ENCODE measurements around the gene DUSP8. TPM values are rescaled to one million over a fixed set of nuclear protein-coding genes. Genes with fewer than 3 reads are reported as not detected.

DUSP8 gene
- total RNA-seq, 2 experiments from 2014 or later = 83.9 to 91.2 TPM

DNA sequence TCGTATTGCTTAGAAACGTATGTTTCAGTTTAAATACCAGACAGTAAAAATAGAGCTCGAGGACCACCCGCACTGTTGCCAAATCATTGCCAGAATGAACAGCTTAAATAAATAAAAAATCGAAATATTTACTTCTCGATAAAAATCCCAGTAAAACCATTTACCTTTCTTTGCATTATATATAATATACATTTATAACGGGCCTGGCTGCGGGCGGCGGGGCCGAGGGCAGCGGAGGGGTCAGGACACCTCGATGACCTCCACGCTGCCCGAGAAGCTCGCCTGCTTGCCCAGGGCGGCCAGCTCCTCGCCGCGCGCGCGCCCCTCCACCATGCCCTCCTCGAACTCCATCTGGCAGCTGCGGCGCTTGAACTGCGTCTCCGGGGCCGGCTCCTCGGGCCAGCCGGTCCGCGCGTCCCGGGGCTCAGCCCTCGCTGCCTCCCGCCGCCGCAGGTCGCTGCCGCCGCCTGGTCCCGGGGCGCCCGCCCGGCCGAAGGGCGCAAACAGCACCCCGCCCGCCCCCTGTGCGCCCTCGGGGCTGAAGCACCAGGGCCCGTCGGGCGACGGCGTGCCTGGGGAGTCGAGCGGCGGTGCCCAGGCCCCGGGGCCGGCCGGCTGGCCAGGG lies 15.7 kb downstream of the DUSP8 start:
- H3K4me3 ChIP-seq (ENCODE audit: low read length) = no peak overlapping the region
- H3K4me1 ChIP-seq (ENCODE audit: insufficient read depth, low read length) = no peaks in the 10 kb centered on the region
- H3K27ac ChIP-seq (ENCODE audit: low read depth in 1 of 2, low read length in 2 of 2) = no peak overlapping the region
- H3K4me1 Mint-ChIP-seq (ENCODE audit: low read depth) = no peaks in the 10 kb centered on the region
- no peaks in the 10 kb centered on the region for H3K9me3 Mint-ChIP-seq
- CTCF ChIA-PET = no interaction called here
- H3K36me3 Mint-ChIP-seq (ENCODE audit: low read depth) = peaks cover 9% of the 10 kb centered on the region
- peaks cover 0 to 5% of the 10 kb centered on the region in 2 experiments for H3K9me3 ChIP-seq (ENCODE audit: control insufficient read depth in 1 of 2, insufficient read depth in 1 of 2, low read length in 2 of 2)
- POLR2A ChIA-PET = no interaction called here
- TF ChIP-seq, protein P1, sequence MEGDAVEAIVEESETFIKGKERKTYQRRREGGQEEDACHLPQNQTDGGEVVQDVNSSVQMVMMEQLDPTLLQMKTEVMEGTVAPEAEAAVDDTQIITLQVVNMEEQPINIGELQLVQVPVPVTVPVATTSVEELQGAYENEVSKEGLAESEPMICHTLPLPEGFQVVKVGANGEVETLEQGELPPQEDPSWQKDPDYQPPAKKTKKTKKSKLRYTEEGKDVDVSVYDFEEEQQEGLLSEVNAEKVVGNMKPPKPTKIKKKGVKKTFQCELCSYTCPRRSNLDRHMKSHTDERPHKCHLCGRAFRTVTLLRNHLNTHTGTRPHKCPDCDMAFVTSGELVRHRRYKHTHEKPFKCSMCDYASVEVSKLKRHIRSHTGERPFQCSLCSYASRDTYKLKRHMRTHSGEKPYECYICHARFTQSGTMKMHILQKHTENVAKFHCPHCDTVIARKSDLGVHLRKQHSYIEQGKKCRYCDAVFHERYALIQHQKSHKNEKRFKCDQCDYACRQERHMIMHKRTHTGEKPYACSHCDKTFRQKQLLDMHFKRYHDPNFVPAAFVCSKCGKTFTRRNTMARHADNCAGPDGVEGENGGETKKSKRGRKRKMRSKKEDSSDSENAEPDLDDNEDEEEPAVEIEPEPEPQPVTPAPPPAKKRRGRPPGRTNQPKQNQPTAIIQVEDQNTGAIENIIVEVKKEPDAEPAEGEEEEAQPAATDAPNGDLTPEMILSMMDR (IDR thresholded peaks at IDR 0.05) = no peak
- no peak overlapping the region for H3K4me3 Mint-ChIP-seq
- H3K27me3 ChIP-seq (ENCODE audit: control insufficient read depth in 1 of 2, insufficient read depth in 2 of 2, low read length in 2 of 2) = peaks cover 0 to 6% of the 10 kb centered on the region in 2 experiments
- peaks cover 31% of the 10 kb centered on the region for H3K27me3 Mint-ChIP-seq
- intact Hi-C loops (cut with DNase I, micrococcal nuclease) = no loop called here
- ATAC-seq (ENCODE audit: poor library complexity) (no peak), DNase-seq (no peak)
- peak overlapping the region; percentile 63 for H3K27ac Mint-ChIP-seq
- H3K36me3 ChIP-seq (ENCODE audit: insufficient read depth, low read length) = peaks cover 7% of the 10 kb centered on the region

DNA sequence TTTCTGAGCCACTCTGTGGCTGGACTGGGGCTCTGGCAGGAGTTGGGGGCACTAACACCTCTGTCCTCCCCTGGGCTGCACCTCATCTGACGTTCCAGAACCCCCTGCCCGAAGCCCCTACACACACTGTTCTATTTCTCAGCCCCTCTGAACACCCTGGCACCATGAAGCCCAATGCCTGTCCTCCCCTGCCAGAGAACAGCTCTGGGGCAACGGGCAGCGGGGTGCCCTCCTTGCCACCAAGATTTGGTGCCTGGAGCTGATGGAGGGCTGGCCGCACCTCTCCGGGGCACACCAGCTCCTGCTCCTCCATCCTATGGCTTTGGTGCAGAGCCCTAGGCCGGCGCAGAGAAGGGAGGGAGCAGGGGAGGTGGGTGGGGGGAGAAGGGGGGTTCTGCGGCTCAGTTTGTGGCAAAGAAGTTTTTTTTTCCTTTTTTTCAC lies 16.3 kb downstream of the DUSP8 start:
- intact Hi-C loops (cut with DNase I, micrococcal nuclease) = no loop called here
- Mint-ChIP-seq H3K36me3 (ENCODE audit: low read depth) (peaks cover 9% of the 10 kb centered on the region), H3K4me3 (no peak overlapping the region), H3K27me3 (peaks cover 31% of the 10 kb centered on the region), H3K4me1 (ENCODE audit: low read depth) (no peaks in the 10 kb centered on the region), H3K27ac (peak overlapping the region; percentile 63), H3K9me3 (no peaks in the 10 kb centered on the region)
- ChIA-PET CTCF (no interaction called here), POLR2A (no interaction called here)
- H3K9me3 ChIP-seq (ENCODE audit: control insufficient read depth in 1 of 2, insufficient read depth in 1 of 2, low read length in 2 of 2) = peaks cover 0 to 5% of the 10 kb centered on the region in 2 experiments
- H3K27me3 ChIP-seq (ENCODE audit: control insufficient read depth in 1 of 2, insufficient read depth in 2 of 2, low read length in 2 of 2) = peaks cover 0 to 6% of the 10 kb centered on the region in 2 experiments
- DNase-seq = peak in 1 of 14 experiments; percentile 10
- ATAC-seq (ENCODE audit: poor library complexity) = peak; percentile 6
- H3K27ac ChIP-seq (ENCODE audit: low read depth in 1 of 2, low read length in 2 of 2) = no peak overlapping the region
- H3K4me3 ChIP-seq (ENCODE audit: low read length) = no peak overlapping the region
- H3K36me3 ChIP-seq (ENCODE audit: insufficient read depth, low read length) = peaks cover 7% of the 10 kb centered on the region
- TF ChIP-seq, protein P1 (IDR thresholded peaks at IDR 0.05) = no peak
- H3K4me1 ChIP-seq (ENCODE audit: insufficient read depth, low read length) = no peaks in the 10 kb centered on the region

DNA sequence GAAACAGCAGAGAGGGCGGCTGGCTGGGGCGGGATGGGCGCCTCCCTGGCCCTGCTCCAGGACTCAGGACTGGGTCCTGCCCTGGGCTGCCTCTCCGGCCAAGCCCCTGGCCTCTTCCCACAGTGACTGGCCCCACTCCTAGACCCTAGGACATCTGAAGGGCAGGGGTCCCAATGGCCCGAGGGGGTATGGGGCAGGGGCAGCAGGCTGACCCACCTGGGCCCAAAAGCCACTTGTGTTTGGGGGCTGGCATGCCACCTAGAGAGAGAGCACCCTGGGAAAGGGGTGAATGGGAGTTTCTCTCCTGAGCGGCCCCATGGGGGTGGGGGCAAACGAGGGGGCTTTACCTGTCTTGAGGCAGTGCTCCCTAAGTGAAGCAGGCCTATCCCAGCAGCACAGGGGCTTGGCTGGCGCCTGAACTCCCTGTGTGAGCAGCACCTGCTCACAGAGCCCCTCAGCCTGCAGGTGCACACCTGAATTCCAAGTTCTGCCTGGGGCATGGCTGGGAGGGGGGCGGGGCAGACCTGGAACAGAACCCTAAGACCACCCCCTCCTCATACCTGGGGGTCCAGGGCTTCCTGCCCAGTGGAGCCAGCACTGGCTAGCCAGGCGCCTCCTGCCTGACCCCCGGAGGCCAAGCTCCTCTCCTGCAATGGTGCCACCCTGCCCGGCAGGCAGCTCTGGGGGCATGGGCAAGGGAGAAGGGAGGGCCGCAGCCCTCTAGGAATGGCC lies 16.9 kb downstream of the DUSP8 start:
- H3K36me3 Mint-ChIP-seq (ENCODE audit: low read depth) = peaks cover 9% of the 10 kb centered on the region
- Histone ChIP-seq H3K4me1 (ENCODE audit: insufficient read depth, low read length) (no peaks in the 10 kb centered on the region), H3K9me3 (ENCODE audit: control insufficient read depth in 1 of 2, insufficient read depth in 1 of 2, low read length in 2 of 2) (peaks cover 0 to 5% of the 10 kb centered on the region in 2 experiments), H3K36me3 (ENCODE audit: insufficient read depth, low read length) (peaks cover 7% of the 10 kb centered on the region), H3K27me3 (ENCODE audit: control insufficient read depth in 1 of 2, insufficient read depth in 2 of 2, low read length in 2 of 2) (peaks cover 0 to 6% of the 10 kb centered on the region in 2 experiments), H3K4me3 (ENCODE audit: low read length) (no peak overlapping the region), H3K27ac (ENCODE audit: low read depth in 1 of 2, low read length in 2 of 2) (no peak overlapping the region)
- ATAC-seq (ENCODE audit: poor library complexity) = peak; percentile 23
- H3K27ac Mint-ChIP-seq = no peak overlapping the region
- H3K4me3 Mint-ChIP-seq = no peak overlapping the region
- DNase-seq = peak in 2 of 14 experiments; percentile 21 to 43
- CTCF ChIA-PET = no interaction called here
- TF ChIP-seq, protein P1 (IDR thresholded peaks at IDR 0.05) = no peak
- no peaks in the 10 kb centered on the region for H3K9me3 Mint-ChIP-seq
- intact Hi-C loops (cut with DNase I, micrococcal nuclease) = no loop called here
- H3K27me3 Mint-ChIP-seq = peaks cover 35% of the 10 kb centered on the region
- no peaks in the 10 kb centered on the region for H3K4me1 Mint-ChIP-seq (ENCODE audit: low read depth)
- POLR2A ChIA-PET = no interaction called here
